Endothelial cell of umbilical vein (primary cell): ENCODE data around the gene NOD1. TPM values are rescaled to one million over a fixed set of nuclear protein-coding genes. Genes with fewer than 3 reads are reported as not detected.
A peak's percentile ranks its signal among the peaks of the same experiment; 100 is the strongest.

Source experiments
- BruUV-seq: library from RNA; stranded (reverse); fragments of 400-500 nt; replicated peaks from 2 replicates; lab custom pipeline; 2021; lab: Mats Ljungman, UMichigan
- CTCF ChIA-PET: fragments of 300-600, 350-600 bp; sonication (Branson Sonifier 250); formaldehyde crosslinking; loops from one replicate; lab custom pipeline; 2021; ENCODE audit warnings: antibody characterized with exemption, inconsistent platforms; lab: Charles Lee
- POLR2A ChIA-PET: fragments of 300-600, 350-600 bp; sonication (Branson Sonifier 250); formaldehyde crosslinking; loops from one replicate; lab custom pipeline; 2021; ENCODE audit warnings: antibody characterized with exemption, inconsistent platforms; lab: Charles Lee
- DNase-seq: peaks from one replicate; pipeline ENCODE4 v3.0.0-alpha.2; 2011; ENCODE audit warnings: low read depth, low spot score
- FAIRE-seq: peaks from 2 replicates; lab custom pipeline; 2011; peaks lifted over from hg19 to GRCh38; lab: Jason Lieb, UNC
- H2AFZ ChIP-seq: 2 replicates; pipeline ENCODE4 v1.6.0; 2012; ENCODE audit warnings: low read depth, low read length, control low read depth, inconsistent platforms
- H3K27ac ChIP-seq: 2 replicates; pipeline ENCODE4 v1.5.1; 2011; ENCODE audit warnings: low read depth, mild to moderate bottlenecking, control low read depth, low read length, moderate library complexity; ENCODE audit not compliant: insufficient read depth
- H3K27me3 ChIP-seq, 2 experiments: 2 replicates each; pipeline versions ENCODE4 v1.6.0 to v1.6.1; 2011; ENCODE audit warnings: low read length in 2 of 2, mixed read lengths in 1 of 2; ENCODE audit not compliant: control insufficient read depth in 2 of 2, insufficient read depth in 2 of 2
- H3K36me3 ChIP-seq, 2 experiments: 2 replicates in 1 of 2; 3 replicates in 1 of 2; pipeline ENCODE4 v1.5.1; 2011; ENCODE audit warnings: low read length in 2 of 2, mild to moderate bottlenecking in 1 of 2, moderate library complexity in 1 of 2; ENCODE audit not compliant: control insufficient read depth in 2 of 2, insufficient read depth in 2 of 2; ENCODE audit errors: extremely low read depth in 1 of 2
- H3K4me1 ChIP-seq: 3 replicates; pipeline ENCODE4 v1.5.1; 2011; ENCODE audit warnings: mild to moderate bottlenecking, low read length; ENCODE audit not compliant: control insufficient read depth, insufficient read depth; ENCODE audit errors: extremely low read depth
- H3K4me2 ChIP-seq: 2 replicates; pipeline ENCODE4 v1.6.1; 2011; ENCODE audit warnings: low read length, control low read depth, mixed read lengths; ENCODE audit not compliant: insufficient read depth
- H3K4me3 ChIP-seq, 3 experiments: fragments of 200-600 bp in 1 of 3; sonication (generic), shearing (Covaris generic) in 1 of 3; replicated peaks in 1 of 3; 2 replicates each; pipeline ENCODE4 v1.5.1; 2011 to 2016; ENCODE audit warnings: control low read depth in 3 of 3, low read length in 3 of 3, mild to moderate bottlenecking in 2 of 3, inconsistent platforms in 1 of 3, low read depth in 1 of 3, moderate library complexity in 1 of 3; ENCODE audit not compliant: insufficient read depth in 1 of 3
- H3K79me2 ChIP-seq: 2 replicates; pipeline ENCODE4 v1.6.0; 2012; ENCODE audit warnings: low read length, inconsistent platforms; ENCODE audit not compliant: control insufficient read depth, insufficient read depth
- H3K9ac ChIP-seq: replicated peaks from 2 replicates; pipeline ENCODE3; 2011; ENCODE audit warnings: low read length, control low read depth; ENCODE audit not compliant: insufficient read depth; ENCODE audit errors: extremely low read depth
- H3K9me1 ChIP-seq: replicated peaks from 3 replicates; pipeline ENCODE4 v1.6.0; 2011; ENCODE audit warnings: mild to moderate bottlenecking, low read length; ENCODE audit not compliant: control insufficient read depth, insufficient read depth; ENCODE audit errors: extremely low read depth
- H3K9me3 ChIP-seq: replicated peaks from 2 replicates; pipeline ENCODE4 v1.5.1; 2012; ENCODE audit warnings: low read length, inconsistent platforms; ENCODE audit not compliant: control insufficient read depth, insufficient read depth
- H4K20me1 ChIP-seq: replicated peaks from 2 replicates; pipeline ENCODE3; 2011; ENCODE audit warnings: mild to moderate bottlenecking, low read length; ENCODE audit not compliant: control insufficient read depth, insufficient read depth; ENCODE audit errors: extremely low read depth
- CTCF ChIP-seq, 2 donors: IDR thresholded peaks; 1 replicate in 1 of 2; 2 replicates in 1 of 2; pipeline ENCODE4 v1.5.1; 2011; ENCODE audit warnings: low read length in 2 of 2, mild to moderate bottlenecking in 2 of 2, moderate library complexity in 2 of 2, control low read depth in 1 of 2, inconsistent platforms in 1 of 2, low read depth in 1 of 2; ENCODE audit not compliant: insufficient read depth in 1 of 2; ENCODE audit errors: extremely low read depth in 1 of 2
- EZH2 ChIP-seq: IDR thresholded peaks from 2 replicates; pipeline ENCODE4 v1.6.1; 2012; ENCODE audit warnings: borderline replicate concordance, low read depth, mild to moderate bottlenecking, moderate library complexity, low read length, inconsistent platforms; ENCODE audit not compliant: severe bottlenecking
- MAX ChIP-seq: IDR thresholded peaks from 2 replicates; pipeline ENCODE4 v1.6.1; 2011; ENCODE audit not compliant: insufficient read depth, insufficient read length
- MYC ChIP-seq: IDR thresholded peaks from one replicate; pipeline ENCODE4 v1.6.1; 2011; ENCODE audit warnings: mild to moderate bottlenecking, low read depth, low read length
- POLR2A ChIP-seq: IDR thresholded peaks from 2 replicates; pipeline ENCODE4 v1.6.1; 2012; ENCODE audit warnings: low read depth, mild to moderate bottlenecking, control low read depth, low read length
- POLR2AphosphoS5 ChIP-seq: IDR thresholded peaks from 2 replicates; pipeline ENCODE4 v1.6.1; 2012; ENCODE audit warnings: low read depth, mild to moderate bottlenecking, control low read depth, low read length, moderate library complexity; ENCODE audit not compliant: insufficient read depth
- dilution Hi-C: fragments of 300-500 bp; cut with MboI; formaldehyde crosslinking; loops from one replicate; pipeline ENCODE4 v1.15.0; 2019; ENCODE audit warnings: low sequenced_read_pairs; ENCODE audit not compliant: extremely low pct_ligation_motif_present
- intact Hi-C: fragments of 100-400 bp; cut with micrococcal nuclease; formaldehyde crosslinking; loops from one replicate; pipeline ENCODE4 v1.10.0; 2022
- polyA plus RNA-seq, 4 experiments: library from polyadenylated mRNA; depleted of rRNA in 3 of 4; stranded (reverse) in 3 of 4; unstranded in 1 of 4; fragments of >200 nt; gene quantifications; 2 replicates each; pipeline versions ENCODE4 v1.2.1 to v1.2.3, GENCODE V29; 2011 to 2012; ENCODE audit warnings: missing spikeins in 1 of 4
- total RNA-seq: library from RNA; stranded (reverse); gene quantifications from 2 replicates; pipeline ENCODE4 v1.2.3, GENCODE V29; 2021

The NOD1 gene
- total and polyA plus RNA-seq, 2 donors (not counting 3 experiments of a cell fraction or from before 2014, with no cell fraction given), result 22.1 to 39.2 TPM

- peak overlapping the region; percentile 43 to 69 (median 67) for H3K4me3 ChIP-seq
- H3K27me3 ChIP-seq, result no peaks in the 10 kb centered on the region
- peaks cover 15% of the 10 kb centered on the region for H3K4me1 ChIP-seq
- POLR2A ChIA-PET, result no interaction called here
- TF ChIP-seq MYC (no peak), POLR2A (no peak), MAX (no peak), CTCF (IDR thresholded peaks at IDR 0.05; ENCODE audit: extremely low read depth in 1 of 2, insufficient read depth in 1 of 2, low read depth in 1 of 2, low read length in 2 of 2) (no peak), EZH2 (no peak), POLR2AphosphoS5 (no peak)
- DNase-seq (no peak), FAIRE-seq (no peak)
- intact Hi-C loops, result loop anchor here (1.0 to 10.0 kb wide), 4 partner anchors 36 to 370 kb away; partner anchors contain the start of gene ZNRF2
- H3K9me3 ChIP-seq, result no peaks in the 10 kb centered on the region
- CTCF ChIA-PET, result interaction anchor here (1.0 to 4.2 kb wide), 3 partner anchors 27 to 59 kb away, joined by 3 to 24 read pairs (median 3); no protein-coding TSS in a partner anchor
- H2AFZ ChIP-seq, result peak overlapping the region; percentile 95
- H3K9ac ChIP-seq, result peak overlapping the region; percentile 79
- peak overlapping the region; percentile 54 for H3K27ac ChIP-seq
- dilution Hi-C loops, result no loop called here
- H3K4me2 ChIP-seq, result peak overlapping the region; percentile 78
- TSS peak; percentile 94 for BruUV-seq
- no peaks in the 10 kb centered on the region for H3K36me3 ChIP-seq
- H3K9me1 ChIP-seq, result no peaks in the 10 kb centered on the region
- H3K79me2 ChIP-seq, result peaks cover 29% of the 10 kb centered on the region
- H4K20me1 ChIP-seq, result no peaks in the 10 kb centered on the region
Observed at GRCh38 chr7:30505174-30505697, 26.7 kb upstream of the NOD1 start.
